HG02642 (cell line): ENCODE results near the gene PRKCZ.
"Not testable (repeated sequence)": the region's sequence is repeated elsewhere in the genome, so short reads cannot be mapped to it uniquely, and the experiment has no call there.

Source experiments
- ATAC-seq: cut with Tn5 transposase; IDR thresholded peaks from one replicate; pipeline ENCODE4 v1.9.1; 2021; ENCODE audit warnings: mild to moderate bottlenecking; ENCODE audit not compliant: unreplicated experiment, poor library complexity

PRKCZ gene

GRCh38 chr1:2147869-2148268 lies 97.7 kb downstream of the PRKCZ start:
- not testable (repeated sequence) for ATAC-seq

GRCh38 chr1:2148691-2149090 lies 98.5 kb downstream of the PRKCZ start:
- ATAC-seq: no peak

GRCh38 chr1:2150801-2151200 lies 100.6 kb downstream of the PRKCZ start:
- ATAC-seq: no peak

GRCh38 chr1:2151252-2151651 lies 101.0 kb downstream of the PRKCZ start:
- no peak for ATAC-seq

GRCh38 chr1:2151911-2152310 lies 101.7 kb downstream of the PRKCZ start:
- no peak for ATAC-seq

GRCh38 chr1:2152954-2153353 lies 102.7 kb downstream of the PRKCZ start:
- no peak for ATAC-seq

GRCh38 chr1:2154022-2154421 lies 103.8 kb downstream of the PRKCZ start:
- no peak for ATAC-seq

- ATAC-seq: no peak
These were observed 105.0 kb downstream of the PRKCZ start for GRCh38 chr1:2155147-2155598.

- no peak for ATAC-seq
These were observed 105.6 kb downstream of the PRKCZ start for GRCh38 chr1:2155788-2156187.

GRCh38 chr1:2156866-2157265 lies 106.7 kb downstream of the PRKCZ start:
- ATAC-seq: no peak

- no peak for ATAC-seq
These were observed 107.6 kb downstream of the PRKCZ start for GRCh38 chr1:2157856-2158255.

GRCh38 chr1:2158272-2158671 lies 108.1 kb downstream of the PRKCZ start:
- ATAC-seq: no peak

GRCh38 chr1:2159124-2159523 lies 108.9 kb downstream of the PRKCZ start:
- no peak for ATAC-seq

GRCh38 chr1:2160451-2161300 lies 110.5 kb downstream of the PRKCZ start:
- ATAC-seq: no peak

- ATAC-seq: no peak
These were observed 113.0 kb downstream of the PRKCZ start for GRCh38 chr1:2163205-2163604.

- ATAC-seq: no peak
These were observed 115.4 kb downstream of the PRKCZ start for GRCh38 chr1:2165646-2166045.

GRCh38 chr1:2166254-2166653 lies 116.0 kb downstream of the PRKCZ start:
- no peak for ATAC-seq

- ATAC-seq: no peak
These were observed 116.5 kb downstream of the PRKCZ start for GRCh38 chr1:2166695-2167094.

- no peak for ATAC-seq
These were observed 117.9 kb downstream of the PRKCZ start for GRCh38 chr1:2168090-2168489.

GRCh38 chr1:2168535-2168934 lies 118.3 kb downstream of the PRKCZ start:
- ATAC-seq: no peak

- ATAC-seq: no peak
These were observed 119.1 kb downstream of the PRKCZ start for GRCh38 chr1:2169200-2169836.

- no peak for ATAC-seq
These were observed 120.0 kb downstream of the PRKCZ start for GRCh38 chr1:2170211-2170610.
